ENCODE results near the gene LOXHD1.

- no peak for TF ChIP-seq CTCF (IDR thresholded peaks at IDR 0.05; ENCODE audit: low read length)
- no peak for TF ChIP-seq EZH2 (IDR thresholded peaks at IDR 0.05; ENCODE audit: borderline replicate concordance, low read length)
These were observed 19.3 kb upstream of the LOXHD1 start for GRCh38 chr18:46676182-46676835.
